NCI-H1092 (cell line): ENCODE measurements around the gene PTAFR.

Source experiments
- DNase-seq: peaks from one replicate; lab custom pipeline; 2025; lab: John Stamatoyannopoulos, UW

Gene PTAFR

GRCh38 chr1:28118640-28119307 lies 57.7 kb downstream of the PTAFR start:
- DNase-seq = no peak

GRCh38 chr1:28115267-28115666 lies 61.2 kb downstream of the PTAFR start:
- no peak for DNase-seq

GRCh38 chr1:28114844-28115243 lies 61.6 kb downstream of the PTAFR start:
- DNase-seq = no peak

- no peak for DNase-seq
These were observed 63.3 kb downstream of the PTAFR start for GRCh38 chr1:28113242-28113572.

GRCh38 chr1:28112388-28113241 lies 63.9 kb downstream of the PTAFR start:
- no peak for DNase-seq

- no peak for DNase-seq
These were observed 65.3 kb downstream of the PTAFR start for GRCh38 chr1:28111157-28111556.

GRCh38 chr1:28110555-28110954 lies 65.9 kb downstream of the PTAFR start:
- DNase-seq = no peak

- DNase-seq = no peak
These were observed 66.9 kb downstream of the PTAFR start for GRCh38 chr1:28109639-28110038.

- no peak for DNase-seq
These were observed 68.5 kb downstream of the PTAFR start for GRCh38 chr1:28108001-28108400.

- no peak for DNase-seq
These were observed 71.5 kb downstream of the PTAFR start for GRCh38 chr1:28104866-28105467.

GRCh38 chr1:28102189-28102588 lies 74.3 kb downstream of the PTAFR start:
- DNase-seq = no peak

- no peak for DNase-seq
These were observed 77.3 kb downstream of the PTAFR start for GRCh38 chr1:28099050-28099769.
